Measurements from ENCODE around the gene CACNA2D1.

The CACNA2D1 gene

DNA sequence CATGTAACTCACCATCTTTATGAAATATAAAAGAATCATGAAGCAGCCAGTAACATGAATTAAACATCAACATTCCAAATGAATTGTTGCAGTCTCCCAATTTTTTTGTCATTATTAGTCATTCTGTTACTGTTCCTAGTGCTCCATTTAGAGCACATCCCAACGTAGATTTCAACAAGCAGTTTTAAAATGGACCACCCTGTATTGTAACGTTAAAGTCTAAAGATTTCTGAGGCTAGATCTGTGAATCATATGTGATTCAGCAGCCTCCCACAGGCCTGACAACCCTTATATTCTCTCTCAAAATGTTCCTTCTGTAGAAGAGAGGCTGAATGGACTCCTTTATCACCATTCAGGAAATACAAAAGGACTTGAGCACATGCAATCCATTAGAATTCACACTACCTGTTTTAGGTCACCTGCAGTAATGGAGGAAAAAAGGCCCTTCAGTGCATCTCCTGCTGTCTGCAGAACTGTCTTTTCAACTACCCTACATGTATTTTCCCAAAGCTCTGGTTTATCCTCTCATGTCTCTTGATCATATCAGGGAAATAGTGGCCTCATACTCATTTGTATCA is 81.4 kb downstream of the CACNA2D1 start:
- Histone ChIP-seq H4K91ac (ENCODE audit: low read depth, low read length, poor library complexity) (no peak overlapping the region), H3K4me3 (ENCODE audit: low read length in 2 of 2) (no peak overlapping the region), H3K4ac (ENCODE audit: low read length) (no peak overlapping the region), H4K8ac (ENCODE audit: low read depth, low read length) (no peak overlapping the region), H3K4me2 (ENCODE audit: insufficient read depth, low read length, poor library complexity, severe bottlenecking) (no peak overlapping the region), H2BK120ac (ENCODE audit: low read depth, low read length) (no peak overlapping the region), H3K18ac (ENCODE audit: low read length) (no peak overlapping the region), H2BK12ac (ENCODE audit: low read length) (no peak overlapping the region), H3K79me1 (ENCODE audit: low read depth, low read length) (no peaks in the 10 kb centered on the region), H3K23ac (ENCODE audit: low read depth, low read length, poor library complexity) (no peak overlapping the region), H3K27me3 (ENCODE audit: control insufficient read depth in 3 of 3, insufficient read depth in 3 of 3, low read depth in 1 of 3, low read length in 3 of 3) (peaks cover 0 to 66% (median 0%) of the 10 kb centered on the region in 3 experiments), H2BK5ac (ENCODE audit: low read length) (no peak overlapping the region), H3K9ac (ENCODE audit: low read depth, low read length, poor library complexity) (no peak overlapping the region), H2BK15ac (ENCODE audit: low read length) (no peak overlapping the region), H3K27ac (replicated peaks; ENCODE audit: low read length) (no peak overlapping the region), H3K9me3 (replicated peaks in 1 of 2; ENCODE audit: control insufficient read depth in 2 of 2, insufficient read depth in 1 of 2, low read depth in 1 of 2, low read length in 2 of 2) (no peaks in the 10 kb centered on the region), H2AK5ac (ENCODE audit: low read depth, low read length) (no peak overlapping the region), H3K4me1 (ENCODE audit: control insufficient read depth in 2 of 2, insufficient read depth in 1 of 2, low read depth in 1 of 2, low read length in 2 of 2) (peaks cover 3 to 10% of the 10 kb centered on the region in 2 donors), H3K36me3 (replicated peaks in 1 of 2; ENCODE audit: control insufficient read depth in 2 of 2, insufficient read depth in 2 of 2, low read length in 2 of 2) (no peaks in the 10 kb centered on the region), H2AFZ (ENCODE audit: low read length) (no peak overlapping the region), H3K14ac (ENCODE audit: low read length) (no peak overlapping the region)
- WGBS, 2 donors (ENCODE audit: extremely low coverage in 2 of 2, insufficient read length in 2 of 2, insufficient replicate concordance in 1 of 2), result no CpG with 5 or more reads among the region's 2 CpGs
- DNase-seq (ENCODE audit: low spot score), result no peak

DNA sequence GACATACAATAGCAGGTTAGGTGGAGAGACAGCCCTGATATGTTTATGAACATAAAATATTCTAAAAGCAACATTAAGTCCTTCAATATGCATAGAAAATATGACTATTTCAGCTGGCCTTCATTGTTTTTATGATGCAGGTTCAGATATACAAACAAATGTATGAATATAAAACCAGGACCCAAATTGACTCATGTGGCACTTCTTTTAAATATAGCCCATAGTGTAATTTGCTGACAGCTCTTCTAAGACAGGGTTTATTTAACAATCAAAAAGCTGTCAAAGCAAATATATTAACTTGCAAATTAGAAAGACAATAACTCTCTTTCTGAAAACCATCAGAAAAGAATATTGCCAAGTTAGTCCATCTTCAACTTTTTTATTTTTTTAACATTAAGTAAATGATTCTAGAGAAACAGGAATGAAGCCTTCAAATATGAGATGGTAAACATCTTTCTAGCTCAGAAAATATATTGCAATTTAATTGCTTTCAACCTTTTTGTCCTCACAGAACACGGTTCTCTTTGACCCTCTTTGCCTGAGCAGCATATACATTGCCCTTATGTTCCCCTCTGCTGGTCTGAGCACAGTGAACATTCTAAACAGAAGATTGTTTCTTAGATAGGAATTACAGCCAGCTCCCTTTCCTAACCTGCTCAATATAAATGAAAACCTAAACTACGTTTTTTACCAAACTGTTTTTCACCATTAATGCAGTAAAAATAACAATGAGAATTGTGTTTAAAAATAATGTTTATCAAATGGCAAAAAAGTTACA is 82.8 kb downstream of the CACNA2D1 start:
- H4K8ac ChIP-seq (ENCODE audit: low read depth, low read length), result no peak overlapping the region
- H3K18ac ChIP-seq (ENCODE audit: low read length), result no peak overlapping the region
- H4K91ac ChIP-seq (ENCODE audit: low read depth, low read length, poor library complexity), result no peak overlapping the region
- no peak overlapping the region for H3K4ac ChIP-seq (ENCODE audit: low read length)
- H3K4me3 ChIP-seq (ENCODE audit: low read length in 2 of 2), result no peak overlapping the region
- H3K9ac ChIP-seq (ENCODE audit: low read depth, low read length, poor library complexity), result no peak overlapping the region
- peaks cover 0 to 68% (median 0%) of the 10 kb centered on the region in 3 experiments for H3K27me3 ChIP-seq (ENCODE audit: control insufficient read depth in 3 of 3, insufficient read depth in 3 of 3, low read depth in 1 of 3, low read length in 3 of 3)
- H3K79me1 ChIP-seq (ENCODE audit: low read depth, low read length), result no peaks in the 10 kb centered on the region
- H2AK5ac ChIP-seq (ENCODE audit: low read depth, low read length), result no peak overlapping the region
- no peak overlapping the region for H3K27ac ChIP-seq (replicated peaks; ENCODE audit: low read length)
- no peak overlapping the region for H2BK120ac ChIP-seq (ENCODE audit: low read depth, low read length)
- no peak overlapping the region for H3K4me2 ChIP-seq (ENCODE audit: insufficient read depth, low read length, poor library complexity, severe bottlenecking)
- no peak overlapping the region for H2BK12ac ChIP-seq (ENCODE audit: low read length)
- H3K4me1 ChIP-seq (ENCODE audit: control insufficient read depth in 2 of 2, insufficient read depth in 1 of 2, low read depth in 1 of 2, low read length in 2 of 2), result peaks cover 0 to 6% of the 10 kb centered on the region in 2 donors
- no peak overlapping the region for H2BK15ac ChIP-seq (ENCODE audit: low read length)
- H3K36me3 ChIP-seq (replicated peaks in 1 of 2; ENCODE audit: control insufficient read depth in 2 of 2, insufficient read depth in 2 of 2, low read length in 2 of 2), result no peaks in the 10 kb centered on the region
- H3K14ac ChIP-seq (ENCODE audit: low read length), result no peak overlapping the region
- H3K23ac ChIP-seq (ENCODE audit: low read depth, low read length, poor library complexity), result no peak overlapping the region
- no peak overlapping the region for H2AFZ ChIP-seq (ENCODE audit: low read length)
- no peak for DNase-seq (ENCODE audit: low spot score)
- WGBS, 2 donors (ENCODE audit: extremely low coverage in 2 of 2, insufficient read length in 2 of 2, insufficient replicate concordance in 1 of 2), result no CpG with 5 or more reads among the region's 2 CpGs
- H2BK5ac ChIP-seq (ENCODE audit: low read length), result no peak overlapping the region
- no peaks in the 10 kb centered on the region for H3K9me3 ChIP-seq (replicated peaks in 1 of 2; ENCODE audit: control insufficient read depth in 2 of 2, insufficient read depth in 1 of 2, low read depth in 1 of 2, low read length in 2 of 2)

DNA sequence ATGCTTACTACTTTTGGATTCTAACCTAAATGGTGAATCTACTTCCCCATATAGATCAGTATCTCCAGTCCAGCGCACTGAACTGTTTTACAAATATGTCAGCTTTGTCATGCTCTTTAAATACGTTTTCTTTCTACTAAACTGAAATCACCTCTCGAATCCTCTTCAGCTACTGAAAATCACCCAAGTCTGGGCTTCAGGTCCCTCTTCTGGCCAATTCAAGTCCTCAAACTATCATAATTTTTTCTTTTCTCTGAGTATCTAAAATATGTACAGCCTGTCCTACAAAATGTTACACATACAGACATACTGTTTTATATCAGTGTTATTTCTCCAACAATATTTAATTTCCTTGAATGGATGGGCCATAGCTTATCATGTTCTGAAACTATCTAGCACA is 84.2 kb downstream of the CACNA2D1 start:
- Histone ChIP-seq H3K27ac (replicated peaks; ENCODE audit: low read length) (no peak overlapping the region), H3K18ac (ENCODE audit: low read length) (no peak overlapping the region), H2AFZ (ENCODE audit: low read length) (no peak overlapping the region), H4K8ac (ENCODE audit: low read depth, low read length) (no peak overlapping the region), H4K91ac (ENCODE audit: low read depth, low read length, poor library complexity) (no peak overlapping the region), H3K9ac (ENCODE audit: low read depth, low read length, poor library complexity) (no peak overlapping the region), H2BK5ac (ENCODE audit: low read length) (no peak overlapping the region), H3K4me1 (ENCODE audit: control insufficient read depth in 2 of 2, insufficient read depth in 1 of 2, low read depth in 1 of 2, low read length in 2 of 2) (peaks cover 0 to 4% of the 10 kb centered on the region in 2 donors), H3K9me3 (replicated peaks in 1 of 2; ENCODE audit: control insufficient read depth in 2 of 2, insufficient read depth in 1 of 2, low read depth in 1 of 2, low read length in 2 of 2) (no peaks in the 10 kb centered on the region), H2AK5ac (ENCODE audit: low read depth, low read length) (no peak overlapping the region), H3K23ac (ENCODE audit: low read depth, low read length, poor library complexity) (no peak overlapping the region), H3K4me2 (ENCODE audit: insufficient read depth, low read length, poor library complexity, severe bottlenecking) (no peak overlapping the region), H2BK120ac (ENCODE audit: low read depth, low read length) (no peak overlapping the region), H2BK15ac (ENCODE audit: low read length) (no peak overlapping the region), H3K14ac (ENCODE audit: low read length) (no peak overlapping the region), H2BK12ac (ENCODE audit: low read length) (no peak overlapping the region), H3K79me1 (ENCODE audit: low read depth, low read length) (no peaks in the 10 kb centered on the region), H3K4me3 (ENCODE audit: low read length in 2 of 2) (no peak overlapping the region), H3K4ac (ENCODE audit: low read length) (no peak overlapping the region), H3K27me3 (ENCODE audit: control insufficient read depth in 3 of 3, insufficient read depth in 3 of 3, low read depth in 1 of 3, low read length in 3 of 3) (peaks cover 0 to 67% (median 0%) of the 10 kb centered on the region in 3 experiments), H3K36me3 (replicated peaks in 1 of 2; ENCODE audit: control insufficient read depth in 2 of 2, insufficient read depth in 2 of 2, low read length in 2 of 2) (no peaks in the 10 kb centered on the region)
- DNase-seq (ENCODE audit: low spot score), result no peak
- no CpG with 5 or more reads among the region's 3 CpGs for WGBS, 2 donors (ENCODE audit: extremely low coverage in 2 of 2, insufficient read length in 2 of 2, insufficient replicate concordance in 1 of 2)

DNA sequence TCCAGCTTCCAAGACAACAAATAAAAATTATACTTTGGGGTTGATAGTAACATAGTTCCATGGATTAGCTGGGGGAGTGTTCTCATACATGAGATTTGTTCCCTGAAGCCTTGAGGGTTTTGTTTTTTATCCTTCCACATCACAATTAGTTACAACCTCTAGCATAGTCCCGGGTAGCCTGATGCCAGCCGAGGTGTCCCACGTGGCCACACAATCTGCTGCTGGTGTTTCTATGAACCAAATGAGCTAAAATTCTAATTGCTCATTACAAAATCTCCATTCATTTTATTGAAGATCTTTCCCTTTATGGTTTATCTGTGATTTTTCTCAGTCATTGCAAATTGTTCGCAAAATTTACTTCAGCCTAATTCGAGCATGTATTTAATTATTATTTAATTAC is 84.7 kb downstream of the CACNA2D1 start:
- Histone ChIP-seq H2AFZ (ENCODE audit: low read length) (no peak overlapping the region), H3K27me3 (ENCODE audit: control insufficient read depth in 3 of 3, insufficient read depth in 3 of 3, low read depth in 1 of 3, low read length in 3 of 3) (peaks cover 0 to 67% (median 0%) of the 10 kb centered on the region in 3 experiments), H2BK12ac (ENCODE audit: low read length) (no peak overlapping the region), H3K36me3 (replicated peaks in 1 of 2; ENCODE audit: control insufficient read depth in 2 of 2, insufficient read depth in 2 of 2, low read length in 2 of 2) (no peaks in the 10 kb centered on the region), H3K4ac (ENCODE audit: low read length) (no peak overlapping the region), H2BK15ac (ENCODE audit: low read length) (no peak overlapping the region), H3K4me3 (ENCODE audit: low read length in 2 of 2) (no peak overlapping the region), H3K9me3 (replicated peaks in 1 of 2; ENCODE audit: control insufficient read depth in 2 of 2, insufficient read depth in 1 of 2, low read depth in 1 of 2, low read length in 2 of 2) (no peaks in the 10 kb centered on the region), H4K8ac (ENCODE audit: low read depth, low read length) (no peak overlapping the region), H2BK120ac (ENCODE audit: low read depth, low read length) (no peak overlapping the region), H3K4me2 (ENCODE audit: insufficient read depth, low read length, poor library complexity, severe bottlenecking) (no peak overlapping the region), H3K79me1 (ENCODE audit: low read depth, low read length) (no peaks in the 10 kb centered on the region), H3K27ac (replicated peaks; ENCODE audit: low read length) (no peak overlapping the region), H3K9ac (ENCODE audit: low read depth, low read length, poor library complexity) (no peak overlapping the region), H3K18ac (ENCODE audit: low read length) (no peak overlapping the region), H2BK5ac (ENCODE audit: low read length) (no peak overlapping the region), H4K91ac (ENCODE audit: low read depth, low read length, poor library complexity) (no peak overlapping the region), H3K4me1 (ENCODE audit: control insufficient read depth in 2 of 2, insufficient read depth in 1 of 2, low read depth in 1 of 2, low read length in 2 of 2) (peaks cover 0 to under 1% of the 10 kb centered on the region in 2 donors), H2AK5ac (ENCODE audit: low read depth, low read length) (no peak overlapping the region), H3K14ac (ENCODE audit: low read length) (no peak overlapping the region), H3K23ac (ENCODE audit: low read depth, low read length, poor library complexity) (no peak overlapping the region)
- WGBS, 2 donors (ENCODE audit: extremely low coverage in 2 of 2, insufficient read length in 2 of 2, insufficient replicate concordance in 1 of 2), result no CpG with 5 or more reads among the region's 5 CpGs
- no peak for DNase-seq (ENCODE audit: low spot score)
